SK-N-SH treated with all-trans-retinoic acid at 6 μM for 48 hours (cell line): Measurements from ENCODE around the gene ADGRB2.

Experiments
- ATAC-seq: fragments of 200-7000 bp; cut with Tn5 transposase; 3 replicates; pipeline ENCODE4 v1.9.1; 2020; ENCODE audit warnings: mild to moderate bottlenecking, moderate library complexity
- ARNTL ChIP-seq: fragments of 450-650 bp; formaldehyde crosslinking; IDR thresholded peaks from 2 replicates; pipeline ENCODE4 v1.5.0; 2020; ENCODE audit warnings: low read depth, mild to moderate bottlenecking, moderate library complexity, borderline replicate concordance
- BACH2 ChIP-seq: fragments of 250-450 bp; sonication (Bioruptor Pico); IDR thresholded peaks from 2 replicates; pipeline ENCODE4 v1.9.0; 2021; ENCODE audit warnings: mild to moderate bottlenecking, borderline replicate concordance
- CSDC2 ChIP-seq: fragments of 250-450 bp; sonication (Bioruptor Pico); IDR thresholded peaks from 2 replicates; pipeline ENCODE4 v1.5.0; 2020; ENCODE audit warnings: mild to moderate bottlenecking, moderate library complexity
- ESRRG ChIP-seq: fragments of 250-450 bp; sonication (Bioruptor Pico); IDR thresholded peaks from 2 replicates; pipeline ENCODE4 v1.6.1; 2021; ENCODE audit warnings: mild to moderate bottlenecking
- GLIS3 ChIP-seq: fragments of 250-450 bp; sonication (Bioruptor Pico); IDR thresholded peaks from 2 replicates; pipeline ENCODE4 v1.5.0; 2020; ENCODE audit warnings: mild to moderate bottlenecking, moderate library complexity
- ISL1 ChIP-seq: fragments of 250-450 bp; sonication (Bioruptor Pico); IDR thresholded peaks from 2 replicates; pipeline ENCODE4 v2.1.2; 2022; ENCODE audit warnings: mild to moderate bottlenecking, moderate library complexity
- OSR1 ChIP-seq: fragments of 250-450 bp; sonication (Bioruptor Pico); IDR thresholded peaks from 2 replicates; pipeline ENCODE4 v1.8.0; 2022; ENCODE audit warnings: moderate library complexity, mild to moderate bottlenecking, inconsistent platforms
- RARB ChIP-seq: fragments of 250-450 bp; sonication (Bioruptor Pico); IDR thresholded peaks from 2 replicates; pipeline ENCODE4 v1.8.0; 2021; ENCODE audit warnings: mild to moderate bottlenecking, moderate library complexity
- SNAI2 ChIP-seq: fragments of 250-450 bp; sonication (Bioruptor Pico); IDR thresholded peaks from 2 replicates; pipeline ENCODE4 v1.5.0; 2020; ENCODE audit warnings: mild to moderate bottlenecking, moderate library complexity
- TCF4 ChIP-seq: fragments of 250-450 bp; sonication (Bioruptor Pico); IDR thresholded peaks from 2 replicates; pipeline ENCODE4 v1.8.0; 2021; ENCODE audit warnings: mild to moderate bottlenecking, moderate library complexity, borderline replicate concordance
- TOX ChIP-seq: fragments of 250-450 bp; sonication (Bioruptor Pico); IDR thresholded peaks from 2 replicates; pipeline ENCODE4 v1.8.0; 2021; ENCODE audit warnings: mild to moderate bottlenecking, moderate library complexity, borderline replicate concordance
- ZC3H10 ChIP-seq: fragments of 250-450 bp; sonication (Bioruptor Pico); IDR thresholded peaks from 2 replicates; pipeline ENCODE4 v1.5.1; 2021; ENCODE audit warnings: mild to moderate bottlenecking, moderate library complexity
- ZFP3 ChIP-seq: fragments of 250-450 bp; sonication (Bioruptor Pico); IDR thresholded peaks from 2 replicates; pipeline ENCODE4 v1.5.0; 2020; ENCODE audit warnings: mild to moderate bottlenecking, moderate library complexity
- ZFP30 ChIP-seq: fragments of 450-650 bp; formaldehyde crosslinking; IDR thresholded peaks from 2 replicates; pipeline ENCODE4 v1.5.0; 2022; ENCODE audit warnings: mild to moderate bottlenecking, moderate library complexity
- ZNF565 ChIP-seq: fragments of 450-650 bp; formaldehyde crosslinking; conservative IDR thresholded peaks from 2 replicates; pipeline ENCODE4 v1.5.0; 2020; ENCODE audit warnings: low read depth, mild to moderate bottlenecking, moderate library complexity
- ZNF70 ChIP-seq: fragments of 450-650 bp; formaldehyde crosslinking; IDR thresholded peaks from 2 replicates; pipeline ENCODE4 v1.5.0; 2020; ENCODE audit warnings: mild to moderate bottlenecking, moderate library complexity
- ZNF8 ChIP-seq: fragments of 450-650 bp; formaldehyde crosslinking; IDR thresholded peaks from 2 replicates; pipeline ENCODE4 v1.5.0; 2020; ENCODE audit warnings: mild to moderate bottlenecking, moderate library complexity
- TF ChIP-seq, protein P1 (sequence below): fragments of 250-450 bp; sonication (Bioruptor Pico); IDR thresholded peaks from 2 replicates; pipeline ENCODE4 v1.8.0; 2020; ENCODE audit warnings: mild to moderate bottlenecking, moderate library complexity, borderline replicate concordance
- TF ChIP-seq, protein P2 (sequence below): fragments of 250-450 bp; sonication (Bioruptor Pico); IDR thresholded peaks from 2 replicates; pipeline ENCODE4 v1.5.0; 2020; ENCODE audit warnings: mild to moderate bottlenecking, moderate library complexity
- TF ChIP-seq, protein P3 (sequence below): fragments of 250-450 bp; sonication (Bioruptor Pico); IDR thresholded peaks from 2 replicates; pipeline ENCODE4 v1.5.1; 2020; ENCODE audit warnings: low read depth, mild to moderate bottlenecking, moderate library complexity
- TF ChIP-seq, protein P4 (sequence below): fragments of 250-450 bp; sonication (Bioruptor Pico); IDR thresholded peaks from 2 replicates; pipeline ENCODE4 v1.8.0; 2021; ENCODE audit warnings: low read depth, mild to moderate bottlenecking, moderate library complexity, borderline replicate concordance
- TF ChIP-seq, protein P5 (sequence below): fragments of 250-450 bp; sonication (Bioruptor Pico); IDR thresholded peaks from 2 replicates; pipeline ENCODE4 v1.5.1; 2021; ENCODE audit warnings: mild to moderate bottlenecking, moderate library complexity

ADGRB2 gene

DNA sequence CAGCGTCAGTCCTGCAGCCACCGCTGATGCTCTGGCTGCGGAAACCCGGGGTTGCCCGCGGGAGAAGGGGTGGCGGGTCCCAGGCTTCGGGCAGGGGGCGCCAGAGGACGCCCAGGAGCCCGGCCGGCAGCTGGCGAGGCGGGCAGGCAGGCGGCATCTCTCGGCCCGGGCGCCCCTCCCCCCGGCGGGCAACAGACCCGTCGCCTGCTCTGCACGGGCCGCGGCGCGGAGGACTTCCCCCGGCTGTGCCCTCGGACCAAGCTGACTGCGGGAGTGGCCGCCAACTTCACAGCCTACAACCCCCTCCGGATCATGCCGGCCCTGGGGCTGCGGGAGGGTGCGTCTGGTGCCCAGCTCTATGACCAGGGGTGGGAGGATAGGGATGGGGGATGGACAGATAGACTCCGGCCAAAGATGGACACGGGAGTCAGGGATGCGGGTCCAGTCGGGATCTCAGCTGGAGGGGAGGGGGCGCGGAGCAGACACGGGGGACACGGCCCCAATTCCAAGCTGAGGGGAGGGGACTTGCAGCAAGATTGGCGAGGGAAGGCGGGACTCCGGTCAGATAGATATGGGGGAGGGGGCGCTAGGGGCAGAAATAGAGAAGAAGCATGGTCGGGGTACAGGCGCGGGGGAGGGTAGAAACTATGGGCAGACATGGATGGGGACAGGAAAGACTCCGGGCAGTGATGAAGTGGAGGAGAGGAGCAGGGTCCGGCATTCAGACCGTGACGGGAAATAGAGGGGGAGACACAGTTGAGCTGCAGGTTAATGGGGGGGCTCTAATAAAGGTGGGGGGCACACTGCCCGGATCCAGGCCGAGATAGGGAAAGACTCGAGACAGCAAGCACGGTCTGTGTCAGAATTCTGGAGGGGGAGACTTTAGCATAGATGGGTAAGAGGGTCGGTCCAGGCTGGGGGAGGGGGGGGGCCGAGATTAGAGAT is 1.1 kb downstream of the ADGRB2 start:
- TF ChIP-seq, protein P1, sequence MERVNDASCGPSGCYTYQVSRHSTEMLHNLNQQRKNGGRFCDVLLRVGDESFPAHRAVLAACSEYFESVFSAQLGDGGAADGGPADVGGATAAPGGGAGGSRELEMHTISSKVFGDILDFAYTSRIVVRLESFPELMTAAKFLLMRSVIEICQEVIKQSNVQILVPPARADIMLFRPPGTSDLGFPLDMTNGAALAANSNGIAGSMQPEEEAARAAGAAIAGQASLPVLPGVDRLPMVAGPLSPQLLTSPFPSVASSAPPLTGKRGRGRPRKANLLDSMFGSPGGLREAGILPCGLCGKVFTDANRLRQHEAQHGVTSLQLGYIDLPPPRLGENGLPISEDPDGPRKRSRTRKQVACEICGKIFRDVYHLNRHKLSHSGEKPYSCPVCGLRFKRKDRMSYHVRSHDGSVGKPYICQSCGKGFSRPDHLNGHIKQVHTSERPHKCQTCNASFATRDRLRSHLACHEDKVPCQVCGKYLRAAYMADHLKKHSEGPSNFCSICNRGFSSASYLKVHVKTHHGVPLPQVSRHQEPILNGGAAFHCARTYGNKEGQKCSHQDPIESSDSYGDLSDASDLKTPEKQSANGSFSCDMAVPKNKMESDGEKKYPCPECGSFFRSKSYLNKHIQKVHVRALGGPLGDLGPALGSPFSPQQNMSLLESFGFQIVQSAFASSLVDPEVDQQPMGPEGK (CRISPR knock-in tag): no peak
- TF ChIP-seq ZFP30 (CRISPR knock-in tag) (0 out of 2 replicates have a peak, but pooled peaks have one; percentile 11), ZFP3 (CRISPR knock-in tag) (peak; percentile 81), GLIS3 (CRISPR knock-in tag) (no peak)
- TF ChIP-seq, protein P2, sequence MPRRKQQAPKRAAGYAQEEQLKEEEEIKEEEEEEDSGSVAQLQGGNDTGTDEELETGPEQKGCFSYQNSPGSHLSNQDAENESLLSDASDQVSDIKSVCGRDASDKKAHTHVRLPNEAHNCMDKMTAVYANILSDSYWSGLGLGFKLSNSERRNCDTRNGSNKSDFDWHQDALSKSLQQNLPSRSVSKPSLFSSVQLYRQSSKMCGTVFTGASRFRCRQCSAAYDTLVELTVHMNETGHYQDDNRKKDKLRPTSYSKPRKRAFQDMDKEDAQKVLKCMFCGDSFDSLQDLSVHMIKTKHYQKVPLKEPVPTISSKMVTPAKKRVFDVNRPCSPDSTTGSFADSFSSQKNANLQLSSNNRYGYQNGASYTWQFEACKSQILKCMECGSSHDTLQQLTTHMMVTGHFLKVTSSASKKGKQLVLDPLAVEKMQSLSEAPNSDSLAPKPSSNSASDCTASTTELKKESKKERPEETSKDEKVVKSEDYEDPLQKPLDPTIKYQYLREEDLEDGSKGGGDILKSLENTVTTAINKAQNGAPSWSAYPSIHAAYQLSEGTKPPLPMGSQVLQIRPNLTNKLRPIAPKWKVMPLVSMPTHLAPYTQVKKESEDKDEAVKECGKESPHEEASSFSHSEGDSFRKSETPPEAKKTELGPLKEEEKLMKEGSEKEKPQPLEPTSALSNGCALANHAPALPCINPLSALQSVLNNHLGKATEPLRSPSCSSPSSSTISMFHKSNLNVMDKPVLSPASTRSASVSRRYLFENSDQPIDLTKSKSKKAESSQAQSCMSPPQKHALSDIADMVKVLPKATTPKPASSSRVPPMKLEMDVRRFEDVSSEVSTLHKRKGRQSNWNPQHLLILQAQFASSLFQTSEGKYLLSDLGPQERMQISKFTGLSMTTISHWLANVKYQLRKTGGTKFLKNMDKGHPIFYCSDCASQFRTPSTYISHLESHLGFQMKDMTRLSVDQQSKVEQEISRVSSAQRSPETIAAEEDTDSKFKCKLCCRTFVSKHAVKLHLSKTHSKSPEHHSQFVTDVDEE (CRISPR knock-in tag): 0 out of 2 replicates have a peak, but pooled peaks have one; percentile 56
- TF ChIP-seq, protein P3, sequence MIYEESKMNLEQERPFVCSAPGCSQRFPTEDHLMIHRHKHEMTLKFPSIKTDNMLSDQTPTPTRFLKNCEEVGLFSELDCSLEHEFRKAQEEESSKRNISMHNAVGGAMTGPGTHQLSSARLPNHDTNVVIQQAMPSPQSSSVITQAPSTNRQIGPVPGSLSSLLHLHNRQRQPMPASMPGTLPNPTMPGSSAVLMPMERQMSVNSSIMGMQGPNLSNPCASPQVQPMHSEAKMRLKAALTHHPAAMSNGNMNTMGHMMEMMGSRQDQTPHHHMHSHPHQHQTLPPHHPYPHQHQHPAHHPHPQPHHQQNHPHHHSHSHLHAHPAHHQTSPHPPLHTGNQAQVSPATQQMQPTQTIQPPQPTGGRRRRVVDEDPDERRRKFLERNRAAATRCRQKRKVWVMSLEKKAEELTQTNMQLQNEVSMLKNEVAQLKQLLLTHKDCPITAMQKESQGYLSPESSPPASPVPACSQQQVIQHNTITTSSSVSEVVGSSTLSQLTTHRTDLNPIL (CRISPR knock-in tag): no peak
- TF ChIP-seq, all 23 proteins: peak for 3
- ATAC-seq: peak; percentile 73

DNA sequence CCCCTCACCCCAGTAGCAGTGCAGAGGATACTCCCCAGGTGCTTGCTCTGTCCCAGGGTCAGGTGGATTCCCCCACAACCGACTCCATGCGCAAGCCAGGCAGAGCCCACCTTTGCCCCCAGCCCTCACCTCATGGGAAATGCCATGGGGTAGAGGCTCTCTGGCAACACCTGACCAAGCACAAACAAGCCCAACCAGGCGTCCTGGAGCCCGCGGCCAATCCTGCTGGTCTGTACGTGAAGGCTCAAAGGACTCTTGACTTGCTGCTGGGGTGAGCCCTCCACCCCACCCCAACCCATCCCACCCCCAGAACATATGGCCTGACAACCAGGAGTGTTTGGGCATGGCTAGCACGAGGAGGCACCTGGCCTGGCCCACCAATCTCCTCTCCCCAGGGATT is 1.8 kb downstream of the ADGRB2 start:
- TF ChIP-seq ISL1 (CRISPR knock-in tag): no peak
- TF ChIP-seq, protein P4, sequence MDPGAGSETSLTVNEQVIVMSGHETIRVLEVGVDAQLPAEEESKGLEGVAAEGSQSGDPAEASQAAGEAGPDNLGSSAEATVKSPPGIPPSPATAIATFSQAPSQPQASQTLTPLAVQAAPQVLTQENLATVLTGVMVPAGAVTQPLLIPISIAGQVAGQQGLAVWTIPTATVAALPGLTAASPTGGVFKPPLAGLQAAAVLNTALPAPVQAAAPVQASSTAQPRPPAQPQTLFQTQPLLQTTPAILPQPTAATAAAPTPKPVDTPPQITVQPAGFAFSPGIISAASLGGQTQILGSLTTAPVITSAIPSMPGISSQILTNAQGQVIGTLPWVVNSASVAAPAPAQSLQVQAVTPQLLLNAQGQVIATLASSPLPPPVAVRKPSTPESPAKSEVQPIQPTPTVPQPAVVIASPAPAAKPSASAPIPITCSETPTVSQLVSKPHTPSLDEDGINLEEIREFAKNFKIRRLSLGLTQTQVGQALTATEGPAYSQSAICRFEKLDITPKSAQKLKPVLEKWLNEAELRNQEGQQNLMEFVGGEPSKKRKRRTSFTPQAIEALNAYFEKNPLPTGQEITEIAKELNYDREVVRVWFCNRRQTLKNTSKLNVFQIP (CRISPR knock-in tag): no peak
- no peak for TF ChIP-seq RARB (CRISPR knock-in tag)
- TF ChIP-seq, protein P3 (CRISPR knock-in tag): no peak
- no peak for TF ChIP-seq ZFP3 (CRISPR knock-in tag)
- no peak for TF ChIP-seq ZFP30 (CRISPR knock-in tag)
- no peak for TF ChIP-seq ESRRG (CRISPR knock-in tag)
- no peak for TF ChIP-seq TOX (CRISPR knock-in tag)
- TF ChIP-seq ZNF70 (CRISPR knock-in tag): no peak
- TF ChIP-seq ZNF8: no peak
- TF ChIP-seq ARNTL (CRISPR knock-in tag): no peak
- no peak for TF ChIP-seq OSR1
- no peak for TF ChIP-seq CSDC2
- TF ChIP-seq, protein P5, sequence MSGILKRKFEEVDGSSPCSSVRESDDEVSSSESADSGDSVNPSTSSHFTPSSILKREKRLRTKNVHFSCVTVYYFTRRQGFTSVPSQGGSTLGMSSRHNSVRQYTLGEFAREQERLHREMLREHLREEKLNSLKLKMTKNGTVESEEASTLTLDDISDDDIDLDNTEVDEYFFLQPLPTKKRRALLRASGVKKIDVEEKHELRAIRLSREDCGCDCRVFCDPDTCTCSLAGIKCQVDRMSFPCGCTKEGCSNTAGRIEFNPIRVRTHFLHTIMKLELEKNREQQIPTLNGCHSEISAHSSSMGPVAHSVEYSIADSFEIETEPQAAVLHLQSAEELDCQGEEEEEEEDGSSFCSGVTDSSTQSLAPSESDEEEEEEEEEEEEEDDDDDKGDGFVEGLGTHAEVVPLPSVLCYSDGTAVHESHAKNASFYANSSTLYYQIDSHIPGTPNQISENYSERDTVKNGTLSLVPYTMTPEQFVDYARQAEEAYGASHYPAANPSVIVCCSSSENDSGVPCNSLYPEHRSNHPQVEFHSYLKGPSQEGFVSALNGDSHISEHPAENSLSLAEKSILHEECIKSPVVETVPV (CRISPR knock-in tag): no peak
- ATAC-seq: peak; percentile 1; the same call in 1 of the 3 replicates

DNA sequence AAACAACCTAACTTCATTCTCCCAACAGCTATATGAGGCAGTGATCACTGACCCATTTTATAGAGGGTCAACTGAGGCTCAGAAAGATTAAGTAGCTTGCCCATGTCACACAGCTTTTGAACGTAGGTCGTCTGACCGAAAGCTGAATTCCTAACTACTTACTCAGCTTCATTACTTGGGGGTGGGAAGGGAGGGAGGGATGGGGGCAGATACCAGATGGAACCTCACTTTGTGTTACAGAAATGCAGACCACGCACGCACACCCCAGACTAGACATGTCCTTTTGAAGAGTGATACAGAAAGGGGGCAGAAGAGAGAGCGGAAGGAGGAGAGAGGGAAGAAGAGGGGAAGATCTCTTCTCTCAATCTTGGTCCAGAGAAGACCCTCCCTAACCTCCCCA is 2.3 kb downstream of the ADGRB2 start:
- no peak for ATAC-seq
- no peak for TF ChIP-seq ZNF565 (CRISPR knock-in tag)
- TF ChIP-seq, protein P5 (CRISPR knock-in tag): no peak
- TF ChIP-seq RARB (CRISPR knock-in tag): no peak
- no peak for TF ChIP-seq ZC3H10 (CRISPR knock-in tag)
- no peak for TF ChIP-seq TCF4
- no peak for TF ChIP-seq OSR1
- no peak for TF ChIP-seq SNAI2 (CRISPR knock-in tag)
- TF ChIP-seq BACH2 (CRISPR knock-in tag): no peak
- TF ChIP-seq ARNTL (CRISPR knock-in tag): no peak
- no peak for TF ChIP-seq ZFP3 (CRISPR knock-in tag)
